Dendritic cell treated with granulocyte-macrophage colony-stimulating factor and Interleukin-4, amounts not matched to agents 40 ng/mL and 50 ng/mL, for 4 days (primary cell): ENCODE results near the gene PPY.

Experiments
- H3K27ac Mint-ChIP-seq: one replicate; pipeline ENCODE4 v1.8.0; 2022; ENCODE audit warnings: mild to moderate bottlenecking, mixed read lengths
- H3K27me3 Mint-ChIP-seq: one replicate; pipeline ENCODE4 v1.8.0; 2022; ENCODE audit warnings: mild to moderate bottlenecking, mixed read lengths
- H3K36me3 Mint-ChIP-seq: one replicate; pipeline ENCODE4 v1.8.0; 2022; ENCODE audit warnings: low read depth, mixed read lengths
- H3K4me1 Mint-ChIP-seq: one replicate; pipeline ENCODE4 v1.8.0; 2022; ENCODE audit warnings: low read depth, mixed read lengths
- H3K4me3 Mint-ChIP-seq: one replicate; pipeline ENCODE4 v1.8.0; 2022; ENCODE audit warnings: mild to moderate bottlenecking, moderate library complexity, mixed read lengths
- H3K9me3 Mint-ChIP-seq: one replicate; pipeline ENCODE4 v1.8.0; 2022; ENCODE audit warnings: mixed read lengths
- intact Hi-C: fragments of 100-400 bp; cut with micrococcal nuclease; formaldehyde crosslinking; loops from one replicate; pipeline ENCODE4 v1.15.0; 2022

PPY gene

GRCh38 chr17:43912635-43913304 lies 29.5 kb downstream of the PPY start:
- intact Hi-C loops: no loop called here
- H3K36me3 Mint-ChIP-seq: no peaks in the 10 kb centered on the region
- no peak overlapping the region for H3K27ac Mint-ChIP-seq
- no peaks in the 10 kb centered on the region for H3K9me3 Mint-ChIP-seq
- peaks cover 17% of the 10 kb centered on the region for H3K4me1 Mint-ChIP-seq
- H3K4me3 Mint-ChIP-seq: no peak overlapping the region
- peaks cover 21% of the 10 kb centered on the region for H3K27me3 Mint-ChIP-seq

- H3K36me3 Mint-ChIP-seq: no peaks in the 10 kb centered on the region
- H3K27ac Mint-ChIP-seq: no peak overlapping the region
- H3K4me3 Mint-ChIP-seq: no peak overlapping the region
- H3K9me3 Mint-ChIP-seq: no peaks in the 10 kb centered on the region
- peaks cover 29% of the 10 kb centered on the region for H3K27me3 Mint-ChIP-seq
- intact Hi-C loops: no loop called here
- H3K4me1 Mint-ChIP-seq: peaks cover 20% of the 10 kb centered on the region
These were observed 30.4 kb downstream of the PPY start for GRCh38 chr17:43911904-43912303.

- intact Hi-C loops: no loop called here
- H3K27me3 Mint-ChIP-seq: peaks cover 51% of the 10 kb centered on the region
- no peak overlapping the region for H3K27ac Mint-ChIP-seq
- no peaks in the 10 kb centered on the region for H3K36me3 Mint-ChIP-seq
- H3K4me1 Mint-ChIP-seq: peaks cover 26% of the 10 kb centered on the region
- no peaks in the 10 kb centered on the region for H3K9me3 Mint-ChIP-seq
- H3K4me3 Mint-ChIP-seq: no peak overlapping the region
These were observed 32.6 kb downstream of the PPY start for GRCh38 chr17:43909537-43910231.

GRCh38 chr17:43907998-43908721 lies 34.1 kb downstream of the PPY start:
- no peak overlapping the region for H3K4me3 Mint-ChIP-seq
- H3K9me3 Mint-ChIP-seq: no peaks in the 10 kb centered on the region
- H3K36me3 Mint-ChIP-seq: no peaks in the 10 kb centered on the region
- peaks cover 60% of the 10 kb centered on the region for H3K27me3 Mint-ChIP-seq
- intact Hi-C loops: no loop called here
- peaks cover 26% of the 10 kb centered on the region for H3K4me1 Mint-ChIP-seq
- H3K27ac Mint-ChIP-seq: no peak overlapping the region

GRCh38 chr17:43907425-43907981 lies 34.8 kb downstream of the PPY start, which contains the start of gene MPP2:
MPP2 (minus strand) TSS chr17:43907536; CDS start chr17:43904460, 3,076 bp downstream.
- H3K9me3 Mint-ChIP-seq: no peaks in the 10 kb centered on the region
- no peak within 1 kb of the TSS for H3K27ac Mint-ChIP-seq
- peaks cover 60% of the 10 kb centered on the region for H3K27me3 Mint-ChIP-seq
- H3K36me3 Mint-ChIP-seq: no peaks in the 10 kb centered on the region
- peak within 1 kb of the TSS; percentile 23 for H3K4me3 Mint-ChIP-seq
- peaks cover 26% of the 10 kb centered on the region for H3K4me1 Mint-ChIP-seq
- intact Hi-C loops: no loop called here

GRCh38 chr17:43906951-43907424 lies 35.3 kb downstream of the PPY start:
- Mint-ChIP-seq H3K27ac (no peak overlapping the region), H3K27me3 (peaks cover 63% of the 10 kb centered on the region), H3K36me3 (no peaks in the 10 kb centered on the region), H3K4me1 (peaks cover 26% of the 10 kb centered on the region), H3K4me3 (peak overlapping the region; percentile 23), H3K9me3 (no peaks in the 10 kb centered on the region)
- intact Hi-C loops: no loop called here

- Mint-ChIP-seq H3K27ac (no peak overlapping the region), H3K27me3 (peaks cover 69% of the 10 kb centered on the region), H3K9me3 (no peaks in the 10 kb centered on the region), H3K4me3 (no peak overlapping the region), H3K36me3 (no peaks in the 10 kb centered on the region), H3K4me1 (peaks cover 28% of the 10 kb centered on the region)
- intact Hi-C loops: no loop called here
These were observed 36.1 kb downstream of the PPY start for GRCh38 chr17:43905985-43906852.

GRCh38 chr17:43905400-43905984 lies 36.8 kb downstream of the PPY start:
- H3K4me1 Mint-ChIP-seq: peaks cover 36% of the 10 kb centered on the region
- H3K9me3 Mint-ChIP-seq: no peaks in the 10 kb centered on the region
- intact Hi-C loops: no loop called here
- peaks cover 76% of the 10 kb centered on the region for H3K27me3 Mint-ChIP-seq
- H3K4me3 Mint-ChIP-seq: no peak overlapping the region
- H3K27ac Mint-ChIP-seq: no peak overlapping the region
- no peaks in the 10 kb centered on the region for H3K36me3 Mint-ChIP-seq

GRCh38 chr17:43901861-43902589 lies 40.3 kb downstream of the PPY start:
- Mint-ChIP-seq H3K9me3 (no peaks in the 10 kb centered on the region), H3K27ac (no peak overlapping the region), H3K4me3 (no peak overlapping the region), H3K27me3 (peaks cover 68% of the 10 kb centered on the region), H3K36me3 (no peaks in the 10 kb centered on the region), H3K4me1 (peaks cover 25% of the 10 kb centered on the region)
- intact Hi-C loops: no loop called here

- Mint-ChIP-seq H3K36me3 (no peaks in the 10 kb centered on the region), H3K4me1 (peaks cover 16% of the 10 kb centered on the region), H3K4me3 (peak overlapping the region; percentile 70), H3K9me3 (no peaks in the 10 kb centered on the region), H3K27ac (peak overlapping the region; percentile 40), H3K27me3 (peaks cover 68% of the 10 kb centered on the region)
- intact Hi-C loops: no loop called here
These were observed 41.2 kb downstream of the PPY start for GRCh38 chr17:43900858-43901754.

GRCh38 chr17:43900183-43900857 lies 42.0 kb downstream of the PPY start:
- Mint-ChIP-seq H3K27ac (peak overlapping the region; percentile 40), H3K4me1 (peaks cover 13% of the 10 kb centered on the region), H3K4me3 (peak overlapping the region; percentile 70), H3K9me3 (no peaks in the 10 kb centered on the region), H3K27me3 (peaks cover 62% of the 10 kb centered on the region), H3K36me3 (no peaks in the 10 kb centered on the region)
- intact Hi-C loops: no loop called here
